HG03045 (cell line): ENCODE data around the gene USP20.

Experiments
- ATAC-seq: cut with Tn5 transposase; IDR thresholded peaks from one replicate; pipeline ENCODE4 v1.9.1; 2021; ENCODE audit warnings: mild to moderate bottlenecking, moderate library complexity; ENCODE audit not compliant: unreplicated experiment

The USP20 gene

GRCh38 chr9:129914051-129914450 is 78.8 kb downstream of the USP20 start:
- no peak for ATAC-seq

GRCh38 chr9:129916707-129917106 is 81.4 kb downstream of the USP20 start:
- ATAC-seq = no peak

GRCh38 chr9:129918296-129918950 is 83.2 kb downstream of the USP20 start:
- no peak for ATAC-seq

DNA sequence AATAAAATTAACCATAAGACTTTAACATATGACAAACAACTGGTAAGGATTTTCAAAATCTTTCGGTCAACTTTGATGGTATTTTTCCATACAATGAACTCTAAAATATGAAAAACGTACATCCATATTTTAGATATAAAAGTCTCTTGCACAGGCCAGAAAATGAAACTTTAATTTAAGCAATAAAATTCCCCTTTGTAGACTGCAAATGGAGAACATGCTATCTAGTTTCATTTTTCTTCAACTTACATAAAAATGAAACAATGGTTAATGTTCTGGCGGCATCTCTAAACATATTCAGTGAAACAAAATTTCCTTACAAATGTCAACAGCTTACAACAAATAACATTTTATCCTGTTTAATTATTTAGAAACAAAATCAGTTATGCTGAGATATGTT is 84.0 kb downstream of the USP20 start:
- ATAC-seq = no peak

DNA sequence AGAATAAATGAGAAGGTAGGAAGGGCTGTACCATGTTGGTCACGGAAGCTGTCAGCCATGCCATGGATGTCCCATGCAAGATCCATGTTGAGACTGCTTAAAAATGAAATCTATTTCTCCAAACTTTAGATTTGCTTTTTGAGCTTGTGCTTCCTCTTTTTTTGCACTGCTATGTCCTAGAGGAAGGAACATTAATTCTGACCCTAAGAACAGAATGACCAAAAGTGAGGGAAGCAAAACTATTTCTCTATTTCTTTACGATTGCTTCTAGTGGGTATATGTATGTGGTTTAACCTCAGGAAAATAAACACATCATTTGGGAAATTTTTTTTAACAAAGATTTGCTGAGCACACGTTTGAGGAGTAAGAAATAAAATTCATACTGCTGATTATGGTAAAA is 84.6 kb downstream of the USP20 start:
- ATAC-seq = no peak

DNA sequence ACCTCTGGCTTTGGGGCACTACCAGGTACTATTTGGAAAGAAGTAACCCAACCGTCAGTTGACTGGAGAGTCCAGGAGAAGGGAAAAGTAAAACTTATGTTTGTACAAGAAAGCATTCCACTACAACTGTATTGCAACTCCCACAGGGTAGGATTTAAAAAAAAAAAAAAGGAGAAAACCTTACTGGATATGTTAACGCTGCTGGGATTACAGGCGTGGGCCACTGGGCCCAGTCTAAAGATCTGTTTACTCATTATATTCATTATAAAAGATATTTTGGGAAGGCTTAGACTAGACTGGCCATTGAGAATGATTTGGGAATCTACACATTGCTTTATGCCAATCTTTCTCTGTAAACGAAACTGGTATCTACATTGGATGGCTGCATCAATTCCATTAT is 86.6 kb downstream of the USP20 start:
- no peak for ATAC-seq

GRCh38 chr9:129923589-129923988 is 88.3 kb downstream of the USP20 start:
- no peak for ATAC-seq

GRCh38 chr9:129929496-129930125 is 94.4 kb downstream of the USP20 start:
- no peak for ATAC-seq

GRCh38 chr9:129930743-129931142 is 95.5 kb downstream of the USP20 start:
- ATAC-seq = no peak
